OCI-LY3 (cell line): ENCODE measurements around the gene KIF25.

Experiments used
- CTCF ChIP-seq: fragments of 200-600, 300-600 bp; sonication (generic); IDR thresholded peaks from 2 replicates; pipeline ENCODE4 v1.5.1; 2014; ENCODE audit warnings: antibody characterized with exemption, low read length, low read depth
- EZH2phosphoT487 ChIP-seq: fragments of 200-600 bp; shearing (Covaris generic); IDR thresholded peaks from 2 replicates; pipeline ENCODE4 v1.6.1; 2018; ENCODE audit warnings: antibody characterized with exemption, mixed run types, low read depth

- TF ChIP-seq CTCF (no peak), EZH2phosphoT487 (no peak)
Measured at GRCh38 chr6:168086616-168087015, 89.1 kb downstream of the KIF25 start.
